Measurements from ENCODE around the gene MATN3. TPM values are rescaled to one million over a fixed set of nuclear protein-coding genes. Genes with fewer than 3 reads are reported as not detected.

Gene MATN3
- total and polyA plus RNA-seq, 2 of the 13 experiments (the other 11 are each of a cell fraction or from before 2014, with no cell fraction given), result 36.1 to 208 TPM

GRCh38 chr2:20008703-20009102, 3.8 kb downstream of the MATN3 start:
- 0 out of 2 replicates have a peak overlapping the region, but pooled peaks have one; percentile 17 for H3K9ac ChIP-seq (ENCODE audit: insufficient read depth, low read depth, low read length)
- H3K4me2 ChIP-seq (ENCODE audit: low read depth, low read length), result peak overlapping the region; percentile 95
- peaks cover 27% of the 10 kb centered on the region for H3K79me2 ChIP-seq (ENCODE audit: insufficient read depth, low read length)
- peak overlapping the region; percentile 43 for H3K27ac ChIP-seq (ENCODE audit: extremely low read length, insufficient read depth, low read length)
- ATAC-seq, result peak; percentile 27
- in situ Hi-C loops (cut with HindIII; ENCODE audit: extremely low pct_ligation_motif_present, low pct_unique_long_range_greater_than_20kb) (no loop called here), intact Hi-C loops (cut with micrococcal nuclease; ENCODE audit: unreplicated experiment) (no loop called here)
- ChIA-PET POLR2A (interaction anchor here (1.2 to 8.9 kb wide), 4 partner anchors 9 to 216 kb away, joined by 3 to 109 read pairs (median 13); partner anchors contain the start of genes LAPTM4A, SDC1 and WDR35), CTCF (ENCODE audit: low intra/inter-chr PET ratio, low total read pairs) (no interaction called here)
- BruUV-seq (replicated peaks), result no TSS peak
- H2AFZ ChIP-seq (ENCODE audit: low read length), result no peak overlapping the region
- FAIRE-seq, result no peak
- no peaks in the 10 kb centered on the region for H3K9me3 ChIP-seq (ENCODE audit: low read length)
- H3K4me1 ChIP-seq (ENCODE audit: insufficient read depth, low read length), result peaks cover 95% of the 10 kb centered on the region
- H3K36me3 ChIP-seq (replicated peaks in 1 of 2; ENCODE audit: control insufficient read depth in 1 of 2, insufficient read depth in 2 of 2, low read length in 2 of 2), result peaks cover 2 to 5% of the 10 kb centered on the region in 2 experiments; a peak in 4 of 5 replicates
- no peaks in the 10 kb centered on the region for H4K20me1 ChIP-seq (ENCODE audit: insufficient read depth, low read length)
- peak; percentile 91 for DNase-seq (ENCODE audit: low spot score)
- H3K27me3 ChIP-seq (ENCODE audit: control insufficient read depth in 1 of 2, insufficient read depth in 2 of 2, low read length in 2 of 2), result no peaks in the 10 kb centered on the region; a peak in 1 of 5 replicates
- 20% methylated on average over 5 of the region's 5 CpGs for WGBS (ENCODE audit: low lambda C conversion rate)
- peak overlapping the region in 2 of 3 experiments; percentile 4 to 20; a peak in 3 of 6 replicates for H3K4me3 ChIP-seq (replicated peaks in 1 of 3; ENCODE audit: insufficient read depth in 1 of 3, low read depth in 2 of 3, low read length in 3 of 3)
- TF ChIP-seq ZBTB38 (CRISPR knock-in tag; IDR thresholded peaks at IDR 0.05) (0 out of 2 replicates have a peak, but pooled peaks have one; percentile 16), ZNF674 (CRISPR knock-in tag; IDR thresholded peaks at IDR 0.05; ENCODE audit: low read depth) (no peak), ZNF614 (CRISPR knock-in tag; IDR thresholded peaks at IDR 0.05; ENCODE audit: borderline replicate concordance) (peak; percentile 53; the same call in 1 of the 2 replicates), HMG20A (CRISPR knock-in tag; IDR thresholded peaks at IDR 0.05; ENCODE audit: borderline replicate concordance) (peak; percentile 81; the same call in 1 of the 2 replicates), TBX2 (CRISPR knock-in tag; IDR thresholded peaks at IDR 0.05; ENCODE audit: borderline replicate concordance) (peak; percentile 67), ZNF609 (CRISPR knock-in tag; IDR thresholded peaks at IDR 0.05; ENCODE audit: borderline replicate concordance) (peak; percentile 61; the same call in 1 of the 2 replicates), SAP130 (CRISPR knock-in tag; IDR thresholded peaks at IDR 0.05; ENCODE audit: low read depth) (peak; percentile 92), ZNF17 (CRISPR knock-in tag; IDR thresholded peaks at IDR 0.05) (no peak), ZMYM2 (CRISPR knock-in tag; IDR thresholded peaks at IDR 0.05) (no peak), ZGPAT (CRISPR knock-in tag; IDR thresholded peaks at IDR 0.05) (peak; percentile 39; the same call in 1 of the 2 replicates), THAP11 (CRISPR knock-in tag; IDR thresholded peaks at IDR 0.05) (peak; percentile 69), RBM22 (optimal IDR thresholded peaks at IDR 0.05; ENCODE audit: low read length) (no peak), KLF6 (CRISPR knock-in tag; IDR thresholded peaks at IDR 0.05) (0 out of 2 replicates have a peak, but pooled peaks have one; percentile 29), HNF4A (CRISPR knock-in tag; IDR thresholded peaks at IDR 0.05) (peak; percentile 36; the same call in 1 of the 2 replicates), MXD4 (CRISPR knock-in tag; IDR thresholded peaks at IDR 0.05) (0 out of 2 replicates have a peak, but pooled peaks have one; percentile 15), MLX (CRISPR knock-in tag; IDR thresholded peaks at IDR 0.05) (0 out of 2 replicates have a peak, but pooled peaks have one; percentile 13), HNRNPLL (IDR thresholded peaks at IDR 0.05; ENCODE audit: low read depth, low read length, poor library complexity, severe bottlenecking) (no peak), RXRB (CRISPR knock-in tag; IDR thresholded peaks at IDR 0.05; ENCODE audit: borderline replicate concordance) (peak; percentile 84), FOXJ3 (CRISPR knock-in tag; IDR thresholded peaks at IDR 0.05; ENCODE audit: borderline replicate concordance) (peak; percentile 75; the same call in 1 of the 2 replicates)

Measured in HepG2 (cell line).